Memory B cell (primary cell): ENCODE data around the gene NDUFS4.
"Not testable (repeated sequence)": the region's sequence is repeated elsewhere in the genome, so short reads cannot be mapped to it uniquely, and the experiment has no call there.

Experiments
- ATAC-seq: fragments of 150-1000 bp; cut with Tn5 transposase; 2 replicates; pipeline ENCODE4 v1.10.0; 2021; ENCODE audit warnings: low read depth, mild to moderate bottlenecking, moderate library complexity
- DNase-seq, 2 donors: peaks; one replicate each; pipeline ENCODE4 v3.0.0; 2022; ENCODE audit warnings: low spot score in 2 of 2
- H3K27ac Mint-ChIP-seq: one replicate; pipeline ENCODE4 v1.8.0; 2022; ENCODE audit warnings: mild to moderate bottlenecking, moderate library complexity, mixed read lengths
- H3K27me3 Mint-ChIP-seq: one replicate; pipeline ENCODE4 v1.8.0; 2022; ENCODE audit warnings: mixed read lengths
- H3K36me3 Mint-ChIP-seq: one replicate; pipeline ENCODE4 v1.8.0; 2022; ENCODE audit warnings: mild to moderate bottlenecking, mixed read lengths
- H3K4me1 Mint-ChIP-seq: one replicate; pipeline ENCODE4 v1.8.0; 2022; ENCODE audit warnings: mixed read lengths
- H3K4me3 Mint-ChIP-seq: one replicate; pipeline ENCODE4 v1.8.0; 2022; ENCODE audit warnings: mild to moderate bottlenecking, moderate library complexity, mixed read lengths
- H3K9me3 Mint-ChIP-seq: one replicate; pipeline ENCODE4 v1.8.0; 2022; ENCODE audit warnings: mixed read lengths

Gene NDUFS4

GRCh38 chr5:53649352-53649751 is 88.9 kb downstream of the NDUFS4 start:
- peaks cover 3% of the 10 kb centered on the region for H3K9me3 Mint-ChIP-seq
- peaks cover 24% of the 10 kb centered on the region for H3K36me3 Mint-ChIP-seq

GRCh38 chr5:53660573-53660972 is 100.1 kb downstream of the NDUFS4 start:
- not testable (repeated sequence) for DNase-seq, H3K27ac Mint-ChIP-seq, H3K9me3 Mint-ChIP-seq, H3K4me1 Mint-ChIP-seq, ATAC-seq, H3K27me3 Mint-ChIP-seq, H3K4me3 Mint-ChIP-seq
- peaks cover 53% of the 10 kb centered on the region for H3K36me3 Mint-ChIP-seq

More at GRCh38 chr5:53649352-53649751, 88.9 kb downstream of the NDUFS4 start:
- H3K4me3 Mint-ChIP-seq: no peak overlapping the region
- no peak for ATAC-seq
- no peak overlapping the region for H3K27ac Mint-ChIP-seq
- H3K27me3 Mint-ChIP-seq: no peaks in the 10 kb centered on the region
- DNase-seq: no peak
- H3K4me1 Mint-ChIP-seq: no peaks in the 10 kb centered on the region

- H3K27me3 Mint-ChIP-seq, H3K27ac Mint-ChIP-seq, ATAC-seq, H3K4me3 Mint-ChIP-seq, H3K9me3 Mint-ChIP-seq, DNase-seq, H3K4me1 Mint-ChIP-seq: not testable (repeated sequence)
- peaks cover 47% of the 10 kb centered on the region for H3K36me3 Mint-ChIP-seq
These were observed 104.9 kb downstream of the NDUFS4 start for GRCh38 chr5:53665313-53665712.

GRCh38 chr5:53667621-53668020 is 107.2 kb downstream of the NDUFS4 start:
- Mint-ChIP-seq H3K27me3 (no peaks in the 10 kb centered on the region), H3K4me1 (peaks cover 3% of the 10 kb centered on the region), H3K36me3 (peaks cover 47% of the 10 kb centered on the region)

DNA sequence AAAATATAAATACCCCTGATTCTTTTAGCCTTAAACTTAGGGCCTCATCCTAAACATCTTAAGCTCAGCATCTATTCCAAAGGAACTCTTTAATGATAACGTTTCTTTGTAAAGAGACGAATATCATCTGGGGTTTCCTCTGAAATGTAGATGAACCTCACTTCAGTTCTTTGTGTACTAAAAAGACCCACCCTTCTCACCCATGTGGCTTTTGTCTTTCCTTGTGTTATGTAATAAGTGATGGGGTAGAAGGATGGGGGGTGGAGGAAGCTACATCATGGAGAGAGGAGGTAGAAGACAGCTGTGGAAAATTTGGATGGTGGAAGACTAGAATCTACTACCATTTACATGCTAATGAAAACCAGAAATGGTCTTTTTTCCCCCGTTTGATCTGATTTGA is 111.0 kb downstream of the NDUFS4 start:
- no peaks in the 10 kb centered on the region for H3K27me3 Mint-ChIP-seq
- H3K27ac Mint-ChIP-seq: no peak overlapping the region
- no peak for DNase-seq
- H3K4me3 Mint-ChIP-seq: no peak overlapping the region
- no peak for ATAC-seq
- peaks cover 3% of the 10 kb centered on the region for H3K4me1 Mint-ChIP-seq
- H3K36me3 Mint-ChIP-seq: peaks cover 27% of the 10 kb centered on the region
- peaks cover 2% of the 10 kb centered on the region for H3K9me3 Mint-ChIP-seq

More at GRCh38 chr5:53667621-53668020, 107.2 kb downstream of the NDUFS4 start:
- no peak overlapping the region for H3K27ac Mint-ChIP-seq
- no peak for DNase-seq
- no peak for ATAC-seq
- H3K4me3 Mint-ChIP-seq: no peak overlapping the region
- peaks cover 2% of the 10 kb centered on the region for H3K9me3 Mint-ChIP-seq

- H3K4me3 Mint-ChIP-seq: no peak overlapping the region
- peaks cover 5% of the 10 kb centered on the region for H3K9me3 Mint-ChIP-seq
- DNase-seq: no peak
- ATAC-seq: no peak
- H3K27me3 Mint-ChIP-seq: no peaks in the 10 kb centered on the region
- peaks cover 41% of the 10 kb centered on the region for H3K36me3 Mint-ChIP-seq
- H3K27ac Mint-ChIP-seq: no peak overlapping the region
- peaks cover 3% of the 10 kb centered on the region for H3K4me1 Mint-ChIP-seq
These were observed 113.7 kb downstream of the NDUFS4 start for GRCh38 chr5:53674121-53674520.

GRCh38 chr5:53677632-53678031 is 117.2 kb downstream of the NDUFS4 start:
- DNase-seq (no peak), ATAC-seq (no peak)
- Mint-ChIP-seq H3K4me3 (no peak overlapping the region), H3K36me3 (peaks cover 49% of the 10 kb centered on the region), H3K4me1 (no peaks in the 10 kb centered on the region), H3K27ac (no peak overlapping the region), H3K9me3 (peaks cover 9% of the 10 kb centered on the region), H3K27me3 (no peaks in the 10 kb centered on the region)

- Mint-ChIP-seq H3K4me1 (no peaks in the 10 kb centered on the region), H3K4me3 (no peak overlapping the region), H3K36me3 (peaks cover 60% of the 10 kb centered on the region), H3K9me3 (peaks cover 9% of the 10 kb centered on the region), H3K27ac (no peak overlapping the region), H3K27me3 (no peaks in the 10 kb centered on the region)
- ATAC-seq (no peak), DNase-seq (no peak)
These were observed 118.7 kb downstream of the NDUFS4 start for GRCh38 chr5:53678981-53679660.

DNA sequence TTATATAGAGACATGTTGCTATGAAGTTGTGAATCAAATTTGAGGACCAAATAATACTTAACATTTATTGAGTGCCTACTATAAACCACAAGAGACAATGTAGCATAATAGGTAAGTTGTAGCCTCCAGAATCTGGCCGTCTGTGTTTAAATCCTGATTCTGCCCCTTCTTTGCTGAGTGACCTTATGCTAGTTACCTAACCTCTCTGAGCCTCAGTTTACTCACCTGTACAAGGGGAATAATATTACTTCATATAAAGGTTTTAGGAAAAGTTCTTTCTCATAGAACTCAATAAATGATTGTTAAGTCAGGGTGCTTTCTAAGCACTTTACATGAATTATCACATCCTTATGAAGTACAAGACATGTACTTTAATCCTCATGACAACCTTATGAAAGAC is 120.6 kb downstream of the NDUFS4 start:
- Mint-ChIP-seq H3K27me3 (no peaks in the 10 kb centered on the region), H3K4me1 (no peaks in the 10 kb centered on the region), H3K27ac (no peak overlapping the region), H3K9me3 (peaks cover 7% of the 10 kb centered on the region), H3K36me3 (peaks cover 65% of the 10 kb centered on the region), H3K4me3 (no peak overlapping the region)
- DNase-seq: no peak
- no peak for ATAC-seq

GRCh38 chr5:53691014-53691413 is 130.6 kb downstream of the NDUFS4 start:
- peaks cover 23% of the 10 kb centered on the region for H3K9me3 Mint-ChIP-seq
- H3K36me3 Mint-ChIP-seq: peaks cover 5% of the 10 kb centered on the region
- no peak for ATAC-seq
- H3K27ac Mint-ChIP-seq: no peak overlapping the region
- H3K4me3 Mint-ChIP-seq: no peak overlapping the region
- H3K4me1 Mint-ChIP-seq: no peaks in the 10 kb centered on the region
- DNase-seq: no peak
- no peaks in the 10 kb centered on the region for H3K27me3 Mint-ChIP-seq

DNA sequence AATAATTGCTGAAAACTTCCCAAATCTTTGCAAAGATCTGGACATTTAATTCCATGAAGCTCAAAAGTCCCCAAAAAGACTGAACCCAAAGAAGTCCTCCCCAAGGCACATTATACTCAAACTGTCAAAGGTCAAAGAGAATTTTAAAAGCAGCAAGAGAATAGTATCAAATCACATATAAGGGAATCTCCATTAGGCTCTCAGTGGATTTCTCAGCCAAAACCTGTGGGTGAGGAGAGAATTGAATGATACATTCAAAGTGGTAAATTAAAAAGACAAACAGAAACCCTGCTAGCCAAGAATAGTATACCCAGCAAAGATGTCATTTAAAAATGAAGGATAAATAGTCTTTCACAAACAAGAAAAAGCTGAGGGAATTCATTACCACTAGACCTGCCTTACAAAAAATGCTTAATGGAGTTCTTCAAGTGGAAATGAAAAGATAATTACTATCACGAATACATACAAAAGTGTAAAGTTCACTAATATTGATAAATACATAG is 134.1 kb downstream of the NDUFS4 start:
- no peak overlapping the region for H3K4me3 Mint-ChIP-seq
- DNase-seq: no peak
- H3K36me3 Mint-ChIP-seq: no peaks in the 10 kb centered on the region
- peaks cover 32% of the 10 kb centered on the region for H3K9me3 Mint-ChIP-seq
- no peaks in the 10 kb centered on the region for H3K27me3 Mint-ChIP-seq
- no peaks in the 10 kb centered on the region for H3K4me1 Mint-ChIP-seq
- H3K27ac Mint-ChIP-seq: no peak overlapping the region
- no peak for ATAC-seq

- not testable (repeated sequence) for H3K27me3 Mint-ChIP-seq, H3K4me1 Mint-ChIP-seq, H3K27ac Mint-ChIP-seq, DNase-seq, H3K36me3 Mint-ChIP-seq, ATAC-seq, H3K4me3 Mint-ChIP-seq
- H3K9me3 Mint-ChIP-seq: peaks cover 22% of the 10 kb centered on the region
These were observed 150.0 kb downstream of the NDUFS4 start for GRCh38 chr5:53710405-53710804.

DNA sequence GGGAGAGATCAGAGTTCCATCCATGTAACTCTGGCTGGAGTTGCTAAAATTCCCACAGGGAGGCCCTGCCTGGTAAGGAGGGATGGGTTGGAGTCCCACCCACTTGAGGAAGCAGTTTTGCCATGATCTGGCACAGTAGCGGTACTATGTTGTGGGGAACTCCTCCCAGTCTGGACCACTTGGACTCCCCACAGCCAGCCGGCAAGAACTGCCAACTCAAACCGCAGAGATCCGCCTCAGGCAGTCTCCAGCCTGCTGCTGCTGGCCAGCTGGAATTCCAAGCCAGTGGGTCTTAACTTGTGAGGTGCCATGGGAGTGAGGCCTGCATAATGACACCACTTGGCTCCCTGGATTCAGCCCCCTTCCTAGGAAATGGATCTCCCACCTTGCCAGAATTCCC is 151.9 kb downstream of the NDUFS4 start:
- Mint-ChIP-seq H3K4me3 (no peak overlapping the region), H3K27me3 (peaks cover 8% of the 10 kb centered on the region), H3K36me3 (peaks cover 9% of the 10 kb centered on the region), H3K9me3 (peaks cover 20% of the 10 kb centered on the region), H3K27ac (no peak overlapping the region), H3K4me1 (no peaks in the 10 kb centered on the region)
- ATAC-seq (no peak), DNase-seq (no peak)

- H3K27ac Mint-ChIP-seq: no peak overlapping the region
- DNase-seq (no peak), ATAC-seq (no peak)
- H3K36me3 Mint-ChIP-seq: peaks cover 12% of the 10 kb centered on the region
- peaks cover 22% of the 10 kb centered on the region for H3K9me3 Mint-ChIP-seq
- no peaks in the 10 kb centered on the region for H3K4me1 Mint-ChIP-seq
- peaks cover 8% of the 10 kb centered on the region for H3K27me3 Mint-ChIP-seq
- H3K4me3 Mint-ChIP-seq: no peak overlapping the region
These were observed 153.7 kb downstream of the NDUFS4 start for GRCh38 chr5:53713978-53714666.

- peaks cover 10% of the 10 kb centered on the region for H3K36me3 Mint-ChIP-seq
- ATAC-seq (no peak), DNase-seq (no peak)
- no peaks in the 10 kb centered on the region for H3K4me1 Mint-ChIP-seq
- H3K27ac Mint-ChIP-seq: no peak overlapping the region
- H3K4me3 Mint-ChIP-seq: no peak overlapping the region
- H3K27me3 Mint-ChIP-seq: peaks cover 7% of the 10 kb centered on the region
- peaks cover 18% of the 10 kb centered on the region for H3K9me3 Mint-ChIP-seq
These were observed 154.2 kb downstream of the NDUFS4 start for GRCh38 chr5:53714667-53715010.
